Testis (tissue), 3 donors: Measurements from ENCODE around the gene CIT. TPM values are rescaled to one million over a fixed set of nuclear protein-coding genes. Genes with fewer than 3 reads are reported as not detected.

ENCODE experiments used
- DNase-seq: peaks from one replicate; pipeline ENCODE4 v3.0.0-alpha.2; 2019
- H3K27ac ChIP-seq, 2 donors: fragments of 200-600 bp; sonication (generic); one replicate each; pipeline ENCODE4 v1.5.1; 2019
- H3K27me3 ChIP-seq: fragments of 200-600 bp; sonication (generic); one replicate; pipeline ENCODE4 v1.5.1; 2019
- H3K36me3 ChIP-seq: fragments of 200-600 bp; sonication (generic); one replicate; pipeline ENCODE4 v1.5.1; 2017; ENCODE audit warnings: low read depth; ENCODE audit errors: missing control alignments
- H3K4me1 ChIP-seq: fragments of 200-600 bp; sonication (generic); one replicate; pipeline ENCODE4 v1.5.1; 2019
- H3K4me3 ChIP-seq, 2 donors: fragments of 200-600 bp; sonication (generic); one replicate each; pipeline ENCODE4 v1.5.1; 2017 to 2019
- H3K9me3 ChIP-seq: fragments of 200-600 bp; sonication (generic); one replicate; pipeline ENCODE4 v1.5.1; 2017
- POLR2A ChIP-seq: fragments of 450-650 bp; IDR thresholded peaks from one replicate; pipeline ENCODE4 v1.6.1; 2017; ENCODE audit warnings: antibody characterized with exemption, mild to moderate bottlenecking, moderate library complexity
- WGBS, 2 donors: methylation state at CpG; one replicate each; pipeline ENCODE4 v1.1.5; 2018; 5-methylcytosine and 5-hydroxymethylcytosine counted together
- intact Hi-C: fragments of 100-400 bp; cut with DNase I; formaldehyde crosslinking; loops from one replicate; pipeline ENCODE4 v1.15.1; 2023; ENCODE audit warnings: low total_unique reads
- polyA plus RNA-seq: library from polyadenylated mRNA; stranded (reverse); fragments of 350-450 nt; fragmentation: Illumina TruSeq; extraction: RNeasy Lipid Tissue Mini Kit (QIAGEN cat#74804); gene quantifications from one replicate; pipeline ENCODE4 v1.2.3, GENCODE V29; 2014; ENCODE audit warnings: low read depth, low replicate concordance; ENCODE audit not compliant: insufficient read depth
- total RNA-seq, 2 donors: library from RNA; depleted of rRNA; stranded (reverse); fragments of >200 nt; gene quantifications; one replicate each; pipeline ENCODE4 v1.2.3, GENCODE V29; 2016
- TF ChIP-seq, protein P1 (sequence below), 3 experiments: fragments of 450-650 bp in 2 of 3; fragments of 200-600 bp in 1 of 3; sonication (generic) in 1 of 3; IDR thresholded peaks; one replicate each; pipeline ENCODE4 v1.5.1; 2016 to 2019; ENCODE audit warnings: antibody characterized with exemption in 3 of 3, mild to moderate bottlenecking in 2 of 3, moderate library complexity in 1 of 3

CIT gene
- total and polyA plus RNA-seq, 3 donors from 2014 or later, result 14.6 to 30.0 (median 20.0) TPM

DNA sequence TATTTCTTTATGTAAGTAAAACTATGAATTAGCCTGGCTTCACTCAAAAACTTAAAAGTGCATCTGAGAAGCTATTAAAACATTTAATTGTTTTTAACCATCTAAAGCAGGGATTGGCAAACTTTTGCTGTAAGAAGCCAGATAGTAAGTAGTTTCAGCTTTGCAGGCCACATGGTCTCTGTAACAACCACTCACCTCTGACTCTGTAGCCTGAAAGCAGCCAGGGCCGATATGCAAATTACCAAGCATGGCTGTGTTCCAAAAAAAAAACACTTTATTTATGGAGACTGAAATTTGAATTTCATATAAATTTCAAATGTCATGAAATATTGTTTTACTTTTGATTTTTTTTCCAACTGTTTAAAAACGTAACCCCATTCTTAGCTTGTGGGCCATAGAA, 95.3 kb downstream of the CIT start:
- no peaks in the 10 kb centered on the region for H3K4me1 ChIP-seq
- no peak overlapping the region for H3K27ac ChIP-seq
- H3K36me3 ChIP-seq, result no peaks in the 10 kb centered on the region
- no peak for TF ChIP-seq POLR2A
- TF ChIP-seq, protein P1, sequence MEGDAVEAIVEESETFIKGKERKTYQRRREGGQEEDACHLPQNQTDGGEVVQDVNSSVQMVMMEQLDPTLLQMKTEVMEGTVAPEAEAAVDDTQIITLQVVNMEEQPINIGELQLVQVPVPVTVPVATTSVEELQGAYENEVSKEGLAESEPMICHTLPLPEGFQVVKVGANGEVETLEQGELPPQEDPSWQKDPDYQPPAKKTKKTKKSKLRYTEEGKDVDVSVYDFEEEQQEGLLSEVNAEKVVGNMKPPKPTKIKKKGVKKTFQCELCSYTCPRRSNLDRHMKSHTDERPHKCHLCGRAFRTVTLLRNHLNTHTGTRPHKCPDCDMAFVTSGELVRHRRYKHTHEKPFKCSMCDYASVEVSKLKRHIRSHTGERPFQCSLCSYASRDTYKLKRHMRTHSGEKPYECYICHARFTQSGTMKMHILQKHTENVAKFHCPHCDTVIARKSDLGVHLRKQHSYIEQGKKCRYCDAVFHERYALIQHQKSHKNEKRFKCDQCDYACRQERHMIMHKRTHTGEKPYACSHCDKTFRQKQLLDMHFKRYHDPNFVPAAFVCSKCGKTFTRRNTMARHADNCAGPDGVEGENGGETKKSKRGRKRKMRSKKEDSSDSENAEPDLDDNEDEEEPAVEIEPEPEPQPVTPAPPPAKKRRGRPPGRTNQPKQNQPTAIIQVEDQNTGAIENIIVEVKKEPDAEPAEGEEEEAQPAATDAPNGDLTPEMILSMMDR (IDR thresholded peaks at IDR 0.05), result no peak
- 79 to 80% methylated on average over 2 of the region's 2 CpGs for WGBS, 2 donors
- no peak for DNase-seq
- intact Hi-C loops, result no loop called here
- no peaks in the 10 kb centered on the region for H3K9me3 ChIP-seq
- no peak overlapping the region for H3K4me3 ChIP-seq
- no peaks in the 10 kb centered on the region for H3K27me3 ChIP-seq

DNA sequence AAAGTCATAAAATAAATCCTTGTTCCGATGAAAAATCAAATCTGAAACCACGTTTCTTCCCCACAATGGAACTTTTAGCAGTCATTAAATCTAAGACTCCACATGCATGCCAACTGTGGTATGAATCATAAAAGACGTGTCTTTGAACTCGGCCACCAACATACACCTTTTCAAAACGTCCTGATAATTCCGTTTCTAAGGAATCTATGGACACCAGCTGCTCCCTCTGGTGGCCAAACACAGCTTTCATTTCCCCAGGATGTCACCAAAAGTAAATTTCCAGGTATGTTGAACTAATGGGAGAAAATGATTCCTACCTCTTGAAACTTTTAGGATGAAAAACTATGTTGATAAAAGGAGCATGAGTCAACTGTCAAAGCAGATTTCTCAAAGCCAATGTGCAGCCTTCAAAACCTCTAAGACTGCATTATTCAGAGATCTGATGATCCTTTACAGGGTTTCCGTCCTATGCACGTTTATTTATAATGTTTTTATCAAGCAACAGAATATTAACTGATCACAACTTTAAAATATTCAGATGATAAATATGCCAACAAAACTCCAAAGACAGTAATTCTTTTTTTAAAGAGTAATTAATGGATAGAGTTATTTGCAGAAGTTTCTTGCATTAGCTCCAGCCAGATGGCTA, 96.2 kb downstream of the CIT start:
- TF ChIP-seq POLR2A, result no peak
- TF ChIP-seq, protein P1 (IDR thresholded peaks at IDR 0.05), result peak; percentile 75 to 78 (median 76)
- no peak overlapping the region for H3K4me3 ChIP-seq
- WGBS, 2 donors, result 40 to 47% methylated on average over 8 of the region's 8 CpGs
- intact Hi-C loops, result no loop called here
- DNase-seq, result peak; percentile 67
- H3K27ac ChIP-seq, result no peak overlapping the region
- H3K9me3 ChIP-seq, result no peaks in the 10 kb centered on the region
- H3K4me1 ChIP-seq, result no peaks in the 10 kb centered on the region
- no peaks in the 10 kb centered on the region for H3K36me3 ChIP-seq
- H3K27me3 ChIP-seq, result no peaks in the 10 kb centered on the region

DNA sequence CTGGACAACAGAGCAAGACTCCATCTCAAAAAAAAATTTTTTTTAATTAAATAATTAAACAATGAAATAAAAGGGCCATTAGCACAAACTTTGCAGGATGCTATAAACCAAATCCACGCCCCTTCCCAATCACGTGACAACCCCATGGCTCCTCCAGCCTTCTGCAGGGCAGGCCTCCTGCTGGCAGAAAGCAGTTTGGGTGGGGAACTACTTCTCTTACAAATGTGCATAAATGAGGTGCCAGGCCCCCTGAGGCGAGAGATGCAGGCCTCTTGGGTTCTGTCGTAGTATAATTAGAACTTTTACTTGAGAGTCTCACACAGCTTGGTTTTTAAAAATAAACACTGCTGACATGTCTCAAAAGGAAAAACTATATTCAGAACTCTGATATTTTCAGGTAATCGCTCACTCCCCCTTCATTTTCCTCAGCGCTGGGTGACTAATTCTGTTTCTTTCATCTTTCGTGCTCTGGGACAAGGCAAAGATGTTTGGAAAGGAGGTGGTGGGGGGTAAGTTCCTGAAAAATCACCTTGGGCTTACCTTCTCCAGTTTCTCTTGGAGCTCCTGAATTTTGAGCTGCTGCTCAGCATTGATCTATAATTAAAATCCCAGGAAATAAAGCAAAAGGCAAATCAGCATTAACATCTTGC, 101.7 kb downstream of the CIT start:
- Histone ChIP-seq H3K36me3 (no peaks in the 10 kb centered on the region), H3K4me1 (no peaks in the 10 kb centered on the region), H3K9me3 (no peaks in the 10 kb centered on the region), H3K27me3 (no peaks in the 10 kb centered on the region), H3K4me3 (no peak overlapping the region), H3K27ac (no peak overlapping the region)
- TF ChIP-seq, protein P1 (IDR thresholded peaks at IDR 0.05), result no peak
- no peak for TF ChIP-seq POLR2A
- intact Hi-C loops, result no loop called here
- 95% methylated on average over 7 of the region's 7 CpGs for WGBS, 2 donors
- DNase-seq, result no peak

DNA sequence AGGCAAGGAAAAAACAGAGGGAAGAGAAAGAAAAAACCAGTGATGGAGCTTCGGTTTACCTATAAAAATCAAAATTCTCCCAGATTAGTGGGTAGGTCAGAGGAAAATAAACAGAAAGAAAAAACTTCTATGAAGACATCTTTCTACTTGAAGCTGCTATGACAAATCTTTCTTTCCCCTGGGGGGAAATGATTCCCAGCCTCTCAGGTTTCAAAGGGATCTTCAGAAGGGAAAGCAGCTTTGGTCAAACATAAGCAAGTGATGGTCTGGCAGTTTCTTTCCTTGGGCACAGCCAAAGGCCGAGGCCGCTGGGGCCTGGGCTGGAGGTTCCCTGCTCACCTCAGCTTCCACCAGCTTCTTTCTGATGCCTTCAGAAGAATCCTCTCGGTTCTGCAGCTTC, 104.7 kb downstream of the CIT start:
- H3K4me3 ChIP-seq, result no peak overlapping the region
- H3K9me3 ChIP-seq, result no peaks in the 10 kb centered on the region
- no peaks in the 10 kb centered on the region for H3K4me1 ChIP-seq
- no peaks in the 10 kb centered on the region for H3K27me3 ChIP-seq
- intact Hi-C loops, result no loop called here
- no peak for DNase-seq
- 84 to 89% methylated on average over 4 of the region's 4 CpGs for WGBS, 2 donors
- H3K36me3 ChIP-seq, result no peaks in the 10 kb centered on the region
- TF ChIP-seq, protein P1 (IDR thresholded peaks at IDR 0.05), result no peak
- TF ChIP-seq POLR2A, result no peak
- no peak overlapping the region for H3K27ac ChIP-seq

DNA sequence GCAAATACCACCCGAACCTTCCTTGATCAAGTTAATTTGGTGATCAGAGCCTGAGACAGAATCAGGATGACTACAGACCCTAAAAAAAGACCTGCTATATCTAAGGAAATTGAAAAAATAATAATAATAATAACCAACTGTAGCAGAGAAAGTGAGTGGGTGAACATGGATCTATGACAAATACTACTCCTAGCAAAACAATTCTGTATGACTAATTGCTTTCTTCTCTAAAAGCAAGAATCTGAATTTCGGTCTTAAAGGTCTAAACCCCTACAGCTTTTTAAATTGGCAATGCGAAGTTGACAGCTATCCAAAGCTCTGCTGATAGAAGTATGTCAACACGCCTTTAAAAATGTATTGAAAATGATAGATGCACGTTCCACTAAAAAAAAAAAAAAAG, 107.0 kb downstream of the CIT start:
- Histone ChIP-seq H3K36me3 (no peaks in the 10 kb centered on the region), H3K4me3 (no peak overlapping the region), H3K9me3 (no peaks in the 10 kb centered on the region), H3K27ac (no peak overlapping the region), H3K4me1 (no peaks in the 10 kb centered on the region), H3K27me3 (no peaks in the 10 kb centered on the region)
- no peak for DNase-seq
- TF ChIP-seq POLR2A, result no peak
- TF ChIP-seq, protein P1 (IDR thresholded peaks at IDR 0.05), result no peak
- 90 to 96% methylated on average over 5 of the region's 5 CpGs for WGBS, 2 donors
- intact Hi-C loops, result no loop called here
